OCI-LY7 (cell line): ENCODE measurements around the gene CABLES1.

ENCODE experiments used
- CTCF ChIP-seq: fragments of 200-600 bp; sonication (generic); conservative IDR thresholded peaks from 2 replicates; pipeline ENCODE4 v1.5.1; 2014; ENCODE audit warnings: mild to moderate bottlenecking, antibody characterized with exemption, low read length, moderate library complexity, mixed read lengths
- EZH2phosphoT487 ChIP-seq: fragments of 200-600 bp; sonication (generic); IDR thresholded peaks from 2 replicates; pipeline ENCODE4 v1.6.1; 2018; ENCODE audit warnings: low read depth, borderline replicate concordance, mild to moderate bottlenecking, mixed run types, antibody characterized with exemption, low read length, moderate library complexity, mixed read lengths

- TF ChIP-seq CTCF (no peak), EZH2phosphoT487 (no peak)
Observed at GRCh38 chr18:23194155-23194996, 59.1 kb downstream of the CABLES1 start.
